K562 (cell line): ENCODE data around the gene OSBPL7.
A peak's percentile ranks its signal among the peaks of the same experiment; 100 is the strongest.

Experiments
- C11orf30 ChIP-seq: fragments of 450-650 bp; IDR thresholded peaks from 2 replicates; pipeline ENCODE4 v1.6.1; 2016; ENCODE audit warnings: low read depth, mild to moderate bottlenecking
- CBFB ChIP-seq: sonication (generic); formaldehyde crosslinking; IDR thresholded peaks from 2 replicates; pipeline ENCODE4 v1.4.0; 2020; ENCODE audit warnings: mild to moderate bottlenecking, missing genetic modification reagents
- CGGBP1 ChIP-seq: fragments of 250-450 bp; sonication (Bioruptor Pico); IDR thresholded peaks from 2 replicates; pipeline ENCODE4 v1.9.0; 2021; ENCODE audit warnings: mild to moderate bottlenecking
- CTCF ChIP-seq, 3 experiments: IDR thresholded peaks in 2 of 3; conservative IDR thresholded peaks in 1 of 3; 2 replicates each; pipeline ENCODE4 v1.5.1; 2011 to 2012; ENCODE audit warnings: low read length in 3 of 3, mild to moderate bottlenecking in 3 of 3, control low read depth in 2 of 3, improper control_type of control experiment in 1 of 3, inconsistent platforms in 1 of 3, low read depth in 1 of 3, mixed read lengths in 1 of 3, moderate library complexity in 1 of 3; ENCODE audit not compliant: insufficient read depth in 2 of 3
- KDM4B ChIP-seq, 2 experiments: fragments of 450-650 bp in 1 of 2; sonication (generic) in 1 of 2; IDR thresholded peaks; 2 replicates each; pipeline ENCODE4 v1.6.1; 2016 to 2017; ENCODE audit warnings: borderline replicate concordance in 2 of 2, antibody characterized with exemption in 1 of 2, low read depth in 1 of 2, mild to moderate bottlenecking in 1 of 2
- ZNF830 ChIP-seq: fragments of 250-450 bp; sonication (Bioruptor Pico); IDR thresholded peaks from 2 replicates; pipeline ENCODE4 v1.5.0; 2021; ENCODE audit warnings: mild to moderate bottlenecking

- TF ChIP-seq CTCF (IDR thresholded peaks at IDR 0.05 in 2 of 3, conservative IDR thresholded peaks at IDR 0.05 in 1 of 3; ENCODE audit: insufficient read depth in 2 of 3, low read depth in 1 of 3, low read length in 3 of 3) (no peak), C11orf30 (peak; percentile 99), ZNF830 (CRISPR knock-in tag) (no peak), KDM4B (IDR thresholded peaks at IDR 0.05; ENCODE audit: borderline replicate concordance in 2 of 2, low read depth in 1 of 2) (no peak), CGGBP1 (no peak), CBFB (no peak)
These were observed 11.3 kb downstream of the OSBPL7 start for GRCh38 chr17:47810200-47810821.
